IMR-90 (cell line): Measurements from ENCODE around the gene LINC01488. TPM values are rescaled to one million over a fixed set of nuclear protein-coding genes. Genes with fewer than 3 reads are reported as not detected.
A peak's percentile ranks its signal among the peaks of the same experiment; 100 is the strongest.

Experiments used
- ATAC-seq: fragments of 200-7000 bp; cut with Tn5 transposase; 2 replicates; pipeline ENCODE4 v1.9.1; 2020; ENCODE audit warnings: low read depth, mild to moderate bottlenecking, moderate library complexity
- BruUV-seq: library from RNA; stranded (reverse); fragments of 400-500 nt; replicated peaks from 2 replicates; lab custom pipeline; 2021; lab: Mats Ljungman, UMichigan
- CTCF ChIA-PET: fragments of 300-600 bp; formaldehyde crosslinking; extraction: SDS; loops from one replicate; lab custom pipeline; 2021; ENCODE audit warnings: antibody characterized with exemption; lab: Yijun Ruan, JAX
- POLR2A ChIA-PET: fragments of 300-600 bp; sonication (Branson Sonifier 250); formaldehyde crosslinking; loops from one replicate; lab custom pipeline; 2022; ENCODE audit warnings: antibody characterized with exemption; ENCODE audit not compliant: unreplicated experiment; lab: Charles Lee
- DNase-seq: peaks from one replicate; pipeline ENCODE4 v3.0.0; 2013
- H2AFZ ChIP-seq: replicated peaks from 2 replicates; pipeline ENCODE3; 2013; ENCODE audit warnings: low read length, mild to moderate bottlenecking; ENCODE audit not compliant: poor library complexity
- H2AK5ac ChIP-seq: 2 replicates; pipeline ENCODE4 v1.6.1; 2013; ENCODE audit warnings: low read depth, low read length, inconsistent platforms
- H2AK9ac ChIP-seq: replicated peaks from 2 replicates; pipeline ENCODE3; 2013; ENCODE audit warnings: mild to moderate bottlenecking, low read depth, low read length, moderate library complexity; ENCODE audit not compliant: poor library complexity
- H2BK120ac ChIP-seq: 2 replicates; pipeline ENCODE4 v1.6.1; 2013; ENCODE audit warnings: low read depth, low read length, inconsistent platforms
- H2BK15ac ChIP-seq: 3 replicates; pipeline ENCODE4 v1.6.1; 2013; ENCODE audit warnings: low read depth, low read length, inconsistent platforms
- H2BK20ac ChIP-seq: 2 replicates; pipeline ENCODE4 v1.6.1; 2013; ENCODE audit warnings: low read depth, mild to moderate bottlenecking, inconsistent platforms, low read length, moderate library complexity
- H2BK5ac ChIP-seq: 2 replicates; pipeline ENCODE4 v1.6.1; 2013; ENCODE audit warnings: mild to moderate bottlenecking, low read depth, low read length, inconsistent platforms; ENCODE audit not compliant: poor library complexity, severe bottlenecking
- H3K14ac ChIP-seq: replicated peaks from 2 replicates; pipeline ENCODE4 v1.6.1; 2013; ENCODE audit warnings: low read depth, low read length, inconsistent platforms
- H3K18ac ChIP-seq: 2 replicates; pipeline ENCODE4 v1.6.1; 2013; ENCODE audit warnings: low read depth, low read length, control low read depth
- H3K23ac ChIP-seq: 2 replicates; pipeline ENCODE4 v1.6.1; 2013; ENCODE audit warnings: low read depth, low read length, inconsistent platforms
- H3K27ac ChIP-seq: 2 replicates; pipeline ENCODE4 v1.5.1; 2013; ENCODE audit warnings: mild to moderate bottlenecking, control low read depth, low read length; ENCODE audit not compliant: insufficient read depth
- H3K27me3 ChIP-seq: 2 replicates; pipeline ENCODE4 v1.6.1; 2013; ENCODE audit warnings: low read length; ENCODE audit not compliant: control insufficient read depth, insufficient read depth
- H3K36me3 ChIP-seq: 2 replicates; pipeline ENCODE4 v1.6.1; 2013; ENCODE audit warnings: low read length, mixed read lengths; ENCODE audit not compliant: control insufficient read depth, insufficient read depth
- H3K4ac ChIP-seq: 2 replicates; pipeline ENCODE4 v1.6.1; 2013; ENCODE audit warnings: low read depth, low read length, inconsistent platforms
- H3K4me1 ChIP-seq: 2 replicates; pipeline ENCODE4 v1.6.1; 2013; ENCODE audit warnings: low read length, mixed read lengths; ENCODE audit not compliant: control insufficient read depth, insufficient read depth
- H3K4me2 ChIP-seq: 2 replicates; pipeline ENCODE4 v1.6.1; 2013; ENCODE audit warnings: low read depth, mild to moderate bottlenecking, control low read depth, low read length, moderate library complexity
- H3K4me3 ChIP-seq: 2 replicates; pipeline ENCODE4 v1.5.1; 2013; ENCODE audit warnings: low read depth, mild to moderate bottlenecking, control low read depth, low read length, moderate library complexity; ENCODE audit not compliant: insufficient read depth
- H3K56ac ChIP-seq: 2 replicates; pipeline ENCODE4 v1.6.1; 2013; ENCODE audit warnings: low read length, inconsistent platforms; ENCODE audit not compliant: insufficient read depth; ENCODE audit errors: extremely low read depth
- H3K79me1 ChIP-seq, 2 experiments: 2 replicates each; pipeline ENCODE4 v1.6.1; 2013; ENCODE audit warnings: low read length in 2 of 2, inconsistent platforms in 1 of 2, low read depth in 1 of 2
- H3K9ac ChIP-seq: 2 replicates; pipeline ENCODE4 v1.6.1; 2013; ENCODE audit warnings: low read depth, low read length, control low read depth
- H3K9me1 ChIP-seq: 2 replicates; pipeline ENCODE4 v1.6.1; 2013; ENCODE audit warnings: low read length, inconsistent platforms; ENCODE audit not compliant: insufficient read depth
- H3K9me3 ChIP-seq: 2 replicates; pipeline ENCODE4 v1.6.1; 2013; ENCODE audit warnings: low read length; ENCODE audit not compliant: control insufficient read depth, insufficient read depth
- H4K20me1 ChIP-seq: 2 replicates; pipeline ENCODE4 v1.6.1; 2013; ENCODE audit warnings: low read length, inconsistent platforms; ENCODE audit not compliant: insufficient read depth
- H4K5ac ChIP-seq: 2 replicates; pipeline ENCODE4 v1.6.1; 2013; ENCODE audit warnings: mild to moderate bottlenecking, low read depth, low read length, control low read depth
- H4K8ac ChIP-seq, 2 experiments: 2 replicates each; pipeline ENCODE4 v1.6.1; 2013; ENCODE audit warnings: low read depth in 2 of 2, low read length in 2 of 2, control low read depth in 1 of 2, inconsistent platforms in 1 of 2
- H4K91ac ChIP-seq: 2 replicates; pipeline ENCODE4 v1.6.1; 2013; ENCODE audit warnings: low read depth, low read length, inconsistent platforms; ENCODE audit not compliant: insufficient read depth
- BHLHE40 ChIP-seq: fragments of 150-350 bp; IDR thresholded peaks from 2 replicates; pipeline ENCODE4 v1.6.1; 2016; ENCODE audit warnings: mild to moderate bottlenecking, low read depth, low read length
- CEBPB ChIP-seq: IDR thresholded peaks from 2 replicates; pipeline ENCODE4 v1.6.1; 2012; ENCODE audit warnings: low read depth, low read length, improper control_type of control experiment
- CTCF ChIP-seq: conservative IDR thresholded peaks from 2 replicates; pipeline ENCODE4 v1.5.1; 2012; ENCODE audit warnings: mild to moderate bottlenecking, low read depth, low read length, improper control_type of control experiment
- ELK1 ChIP-seq: fragments of 150-350 bp; IDR thresholded peaks from 2 replicates; pipeline ENCODE4 v1.6.1; 2016; ENCODE audit warnings: low read depth, mild to moderate bottlenecking, low read length, moderate library complexity, borderline replicate concordance
- FOS ChIP-seq: fragments of 150-350 bp; IDR thresholded peaks from 2 replicates; pipeline ENCODE4 v1.6.1; 2016; ENCODE audit warnings: low read depth, low read length
- MAFK ChIP-seq: IDR thresholded peaks from 2 replicates; pipeline ENCODE4 v1.6.1; 2012; ENCODE audit warnings: low read depth, low read length, improper control_type of control experiment
- MXI1 ChIP-seq: IDR thresholded peaks from 2 replicates; pipeline ENCODE4 v1.6.1; 2012; ENCODE audit warnings: low read depth, mild to moderate bottlenecking, low read length, moderate library complexity, borderline replicate concordance
- NFE2L2 ChIP-seq: fragments of 150-350 bp; IDR thresholded peaks from 2 replicates; pipeline ENCODE4 v1.6.1; 2016; ENCODE audit warnings: low read depth, mild to moderate bottlenecking, low read length
- POLR2A ChIP-seq: IDR thresholded peaks from 2 replicates; pipeline ENCODE4 v1.6.1; 2012; ENCODE audit warnings: mild to moderate bottlenecking, low read depth, low read length
- RAD21 ChIP-seq: IDR thresholded peaks from 2 replicates; pipeline ENCODE4 v1.6.1; 2012; ENCODE audit warnings: low read length, improper control_type of control experiment
- RCOR1 ChIP-seq: IDR thresholded peaks from 2 replicates; pipeline ENCODE4 v1.6.1; 2012; ENCODE audit warnings: mild to moderate bottlenecking, low read length, improper control_type of control experiment; ENCODE audit not compliant: insufficient replicate concordance
- SMC3 ChIP-seq: fragments of 150-350 bp; IDR thresholded peaks from 2 replicates; pipeline ENCODE4 v1.6.1; 2016; ENCODE audit warnings: low read depth, mild to moderate bottlenecking, antibody characterized with exemption, low read length, moderate library complexity
- USF2 ChIP-seq: fragments of 150-350 bp; IDR thresholded peaks from 2 replicates; pipeline ENCODE4 v1.6.1; 2017; ENCODE audit warnings: mild to moderate bottlenecking, antibody characterized with exemption, low read length, low read depth
- WGBS, 2 experiments: methylation state at CpG; one replicate each; pipeline versions ENCODE4 v1.1.5 to v1.1.7; 2013; ENCODE audit warnings: missing lambda C conversion rate in 2 of 2; ENCODE audit not compliant: insufficient read length in 1 of 2; ENCODE audit errors: extremely low coverage in 2 of 2; 5-methylcytosine and 5-hydroxymethylcytosine counted together
- dilution Hi-C: fragments of 300-500 bp; cut with HindIII; formaldehyde crosslinking; loops from one replicate; pipeline ENCODE4 v1.14.3; 2018; ENCODE audit warnings: low sequenced_read_pairs; ENCODE audit not compliant: unreplicated experiment
- in situ Hi-C: fragments of 300-500 bp; cut with MboI; formaldehyde crosslinking; loops from 3 replicates; pipeline ENCODE4 v1.14.3; 2019; ENCODE audit warnings: low sequenced_read_pairs, inconsistent platforms, mixed read lengths
- intact Hi-C: fragments of 100-400 bp; cut with micrococcal nuclease; formaldehyde crosslinking; loops from 2 replicates; pipeline ENCODE4 v1.10.0; 2022
- polyA plus RNA-seq, 3 experiments: library from polyadenylated mRNA; depleted of rRNA; stranded (reverse); fragments of >200 nt; gene quantifications; 2 replicates each; pipeline ENCODE4 v1.2.3, GENCODE V29; 2012; ENCODE audit warnings: low replicate concordance in 1 of 3
- total RNA-seq: library from RNA; depleted of rRNA; stranded (reverse); fragments of >200 nt; gene quantifications from 2 replicates; pipeline ENCODE4 v1.2.3, GENCODE V29; 2012

The LINC01488 gene
- total and polyA plus RNA-seq, 2 of the 4 experiments (the other 2 are of a cell fraction), result not detected

- no peak overlapping the region for H3K56ac ChIP-seq
- intact Hi-C loops, result no loop called here
- no peak overlapping the region for H2BK5ac ChIP-seq
- CTCF ChIA-PET, result no interaction called here
- H4K91ac ChIP-seq, result no peak overlapping the region
- H4K20me1 ChIP-seq, result no peaks in the 10 kb centered on the region
- H3K4me3 ChIP-seq, result no peak overlapping the region
- no peaks in the 10 kb centered on the region for H3K36me3 ChIP-seq
- H3K9ac ChIP-seq, result no peak overlapping the region
- ATAC-seq (no peak), DNase-seq (no peak)
- H3K14ac ChIP-seq, result no peak overlapping the region
- H4K8ac ChIP-seq, result no peak overlapping the region
- no peak overlapping the region for H3K27ac ChIP-seq
- peaks cover 7% of the 10 kb centered on the region for H3K4me1 ChIP-seq
- no peak overlapping the region for H2BK15ac ChIP-seq
- POLR2A ChIA-PET, result no interaction called here
- H3K27me3 ChIP-seq, result peaks cover 10% of the 10 kb centered on the region; the same call in 1 of the 2 replicates
- peak overlapping the region; percentile 72 for H2AK9ac ChIP-seq
- no peaks in the 10 kb centered on the region for H3K9me1 ChIP-seq
- H3K4me2 ChIP-seq, result no peak overlapping the region
- no peak overlapping the region for H3K23ac ChIP-seq
- H2BK120ac ChIP-seq, result no peak overlapping the region
- in situ Hi-C loops, result no loop called here
- H2AK5ac ChIP-seq, result no peak overlapping the region
- no peak overlapping the region for H3K18ac ChIP-seq
- no peak overlapping the region for H2BK20ac ChIP-seq
- BruUV-seq, result no TSS peak
- dilution Hi-C loops, result no loop called here
- H4K5ac ChIP-seq, result no peak overlapping the region
- peak overlapping the region; percentile 32 for H2AFZ ChIP-seq
- no peaks in the 10 kb centered on the region for H3K79me1 ChIP-seq
- no peaks in the 10 kb centered on the region for H3K9me3 ChIP-seq
- TF ChIP-seq MAFK (no peak), CEBPB (no peak), SMC3 (no peak), POLR2A (no peak), MXI1 (no peak), ELK1 (no peak), RAD21 (no peak), USF2 (no peak), RCOR1 (no peak), FOS (no peak), BHLHE40 (no peak), CTCF (no peak), NFE2L2 (no peak)
- 72% methylated on average over 22 of the region's 42 CpGs; no CpG with 5 or more reads in 1 of the 2 experiments for whole genome bisulfite sequencing, 2 experiments
- no peak overlapping the region for H3K4ac ChIP-seq
These were observed 61.1 kb downstream of the LINC01488 start for GRCh38 chr11:69542314-69543168.
